ENCODE measurements around the gene ITGB7. TPM values are rescaled to one million over a fixed set of nuclear protein-coding genes. Genes with fewer than 3 reads are reported as not detected.

Gene ITGB7
- total RNA-seq, 1 donor from 2014 or later: not detected

DNA sequence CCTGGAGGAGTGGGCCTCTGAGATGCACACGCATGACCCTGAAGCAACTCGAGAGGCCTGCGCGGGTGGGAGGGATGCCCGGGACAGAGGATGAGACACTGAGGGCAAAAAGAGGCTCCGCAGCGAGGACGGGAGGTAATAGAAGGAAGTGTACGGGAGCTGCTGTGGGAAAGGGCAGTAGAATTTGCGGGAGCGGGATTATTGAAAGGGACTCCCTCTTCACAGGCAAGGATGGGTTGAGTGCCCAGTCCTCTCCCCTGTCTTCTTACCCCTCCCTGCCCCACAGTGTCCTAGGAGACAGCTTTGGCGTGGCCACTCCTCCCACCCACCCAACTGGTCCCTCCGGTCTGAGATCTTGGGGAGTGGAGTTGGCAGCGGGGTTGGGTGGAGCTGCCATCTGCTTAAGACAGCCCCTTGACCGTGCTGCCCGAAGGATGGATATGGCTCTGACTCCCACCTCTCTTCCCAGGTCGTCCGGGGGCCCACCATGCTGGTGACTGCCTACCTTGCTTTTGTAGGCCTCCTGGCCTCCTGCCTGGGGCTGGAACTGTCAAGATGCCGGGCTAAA is 45.4 kb upstream of the ITGB7 start:
- Mint-ChIP-seq H3K9me3 (ENCODE audit: unreplicated experiment) (peaks cover 5% of the 10 kb centered on the region), H3K4me1 (ENCODE audit: low read depth, unreplicated experiment) (no peaks in the 10 kb centered on the region)

DNA sequence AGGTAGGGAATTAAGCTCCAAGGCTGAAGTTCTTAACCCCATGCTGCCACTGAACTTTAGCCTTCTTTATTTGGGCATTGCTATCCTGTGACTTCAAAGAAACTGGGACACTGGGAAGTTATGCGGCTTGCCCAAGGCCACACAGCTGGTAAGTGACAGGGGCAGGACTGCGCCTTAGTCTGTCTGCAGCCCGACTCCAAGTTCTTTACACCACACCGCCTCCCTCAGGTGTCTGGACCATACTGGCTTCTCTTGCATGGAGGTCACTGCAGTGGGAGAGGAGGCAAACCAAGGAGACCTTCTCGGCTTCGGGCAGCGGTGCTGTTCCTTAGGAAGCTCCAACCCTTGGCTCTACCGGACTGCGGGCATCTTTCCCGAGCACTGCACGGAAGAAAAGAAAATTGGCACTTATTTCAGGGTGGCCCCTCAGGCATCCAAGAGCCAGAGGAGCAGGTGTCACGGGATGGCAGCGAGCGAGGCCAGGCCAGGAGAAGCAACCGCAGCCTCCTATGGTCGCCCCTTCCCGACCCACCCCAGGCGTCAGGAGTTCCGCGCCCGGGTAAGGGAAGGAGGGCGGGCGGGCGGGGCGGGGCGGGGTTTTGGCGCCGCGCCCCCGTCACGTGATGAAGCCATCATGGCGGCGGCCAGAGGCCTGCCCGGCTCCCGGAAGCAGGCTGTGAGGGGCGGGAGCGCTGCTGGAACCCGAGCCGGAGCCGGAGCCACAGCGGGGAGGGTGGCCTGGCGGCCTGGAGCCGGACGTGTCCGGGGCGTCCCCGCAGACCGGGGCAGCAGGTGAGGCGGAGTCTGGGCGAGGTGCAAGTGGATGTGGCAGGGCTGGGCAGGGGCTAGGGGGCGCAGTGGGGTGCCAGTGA is 44.7 kb upstream of the ITGB7 start:
- TF ChIP-seq CTCF (IDR thresholded peaks at IDR 0.05; ENCODE audit: partially characterized antibody, unreplicated experiment): no peak

More for the DNA sequence above, 45.4 kb upstream of the ITGB7 start:
- TF ChIP-seq CTCF (IDR thresholded peaks at IDR 0.05; ENCODE audit: partially characterized antibody, unreplicated experiment): no peak
- peak overlapping the region; percentile 99 for H3K4me3 Mint-ChIP-seq (ENCODE audit: unreplicated experiment)
- no peak for DNase-seq
- peak overlapping the region; percentile 94 for H3K27ac Mint-ChIP-seq (ENCODE audit: unreplicated experiment)
- peaks cover 14% of the 10 kb centered on the region for H3K27me3 Mint-ChIP-seq (ENCODE audit: unreplicated experiment)
- H3K36me3 Mint-ChIP-seq (ENCODE audit: unreplicated experiment): peaks cover 5% of the 10 kb centered on the region

GRCh38 chr12:53245286-53245685 is 38.2 kb upstream of the ITGB7 start:
- Mint-ChIP-seq H3K27ac (ENCODE audit: unreplicated experiment) (no peak overlapping the region), H3K4me1 (ENCODE audit: low read depth, unreplicated experiment) (no peaks in the 10 kb centered on the region), H3K36me3 (ENCODE audit: unreplicated experiment) (peaks cover 5% of the 10 kb centered on the region), H3K4me3 (ENCODE audit: unreplicated experiment) (no peak overlapping the region), H3K27me3 (ENCODE audit: unreplicated experiment) (peaks cover 4% of the 10 kb centered on the region), H3K9me3 (ENCODE audit: unreplicated experiment) (no peaks in the 10 kb centered on the region)
- TF ChIP-seq CTCF (IDR thresholded peaks at IDR 0.05; ENCODE audit: partially characterized antibody, unreplicated experiment): no peak
- no peak for DNase-seq

More for the DNA sequence above, 44.7 kb upstream of the ITGB7 start:
- H3K27ac Mint-ChIP-seq (ENCODE audit: unreplicated experiment): peak overlapping the region; percentile 94
- H3K9me3 Mint-ChIP-seq (ENCODE audit: unreplicated experiment): peaks cover 5% of the 10 kb centered on the region
- H3K4me1 Mint-ChIP-seq (ENCODE audit: low read depth, unreplicated experiment): no peaks in the 10 kb centered on the region
- peak; percentile 84 for DNase-seq
- H3K27me3 Mint-ChIP-seq (ENCODE audit: unreplicated experiment): peaks cover 14% of the 10 kb centered on the region
- H3K4me3 Mint-ChIP-seq (ENCODE audit: unreplicated experiment): peak overlapping the region; percentile 99
- H3K36me3 Mint-ChIP-seq (ENCODE audit: unreplicated experiment): peaks cover 5% of the 10 kb centered on the region

DNA sequence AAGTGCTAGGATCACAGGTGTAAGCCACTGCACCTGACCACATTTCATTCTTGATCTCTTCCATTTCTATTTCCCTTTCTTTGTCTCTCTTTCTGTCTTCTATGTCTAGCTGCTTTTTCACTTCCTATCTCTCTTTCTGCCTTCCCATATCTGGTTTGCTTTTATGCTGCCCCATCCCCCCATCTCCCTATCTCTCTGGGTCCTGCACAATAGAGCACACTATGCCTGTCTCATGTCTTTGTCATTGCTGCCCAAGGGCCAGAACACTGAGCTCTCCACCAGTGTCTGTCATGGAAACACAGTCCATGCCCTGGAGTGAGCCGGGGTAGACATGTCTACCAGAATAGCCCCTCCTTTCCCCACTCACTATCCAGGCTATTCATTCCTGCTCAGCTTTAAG is 37.3 kb upstream of the ITGB7 start:
- Mint-ChIP-seq H3K27ac (ENCODE audit: unreplicated experiment) (no peak overlapping the region), H3K27me3 (ENCODE audit: unreplicated experiment) (peaks cover 6% of the 10 kb centered on the region), H3K4me3 (ENCODE audit: unreplicated experiment) (no peak overlapping the region), H3K9me3 (ENCODE audit: unreplicated experiment) (no peaks in the 10 kb centered on the region), H3K36me3 (ENCODE audit: unreplicated experiment) (peaks cover 5% of the 10 kb centered on the region), H3K4me1 (ENCODE audit: low read depth, unreplicated experiment) (no peaks in the 10 kb centered on the region)
- no peak for DNase-seq
- TF ChIP-seq CTCF (IDR thresholded peaks at IDR 0.05; ENCODE audit: partially characterized antibody, unreplicated experiment): no peak
